22Rv1 (cell line): ENCODE results near the gene COL9A3.

Experiments used
- ZFX ChIP-seq: fragments of 450-650 bp; IDR thresholded peaks from 2 replicates; pipeline ENCODE4 v1.6.1; 2017; ENCODE audit warnings: antibody characterized with exemption, borderline replicate concordance
- TF ChIP-seq, protein P1 (sequence below): fragments of 450-650 bp; IDR thresholded peaks from 2 replicates; pipeline ENCODE4 v1.5.1; 2017; ENCODE audit warnings: mild to moderate bottlenecking

DNA sequence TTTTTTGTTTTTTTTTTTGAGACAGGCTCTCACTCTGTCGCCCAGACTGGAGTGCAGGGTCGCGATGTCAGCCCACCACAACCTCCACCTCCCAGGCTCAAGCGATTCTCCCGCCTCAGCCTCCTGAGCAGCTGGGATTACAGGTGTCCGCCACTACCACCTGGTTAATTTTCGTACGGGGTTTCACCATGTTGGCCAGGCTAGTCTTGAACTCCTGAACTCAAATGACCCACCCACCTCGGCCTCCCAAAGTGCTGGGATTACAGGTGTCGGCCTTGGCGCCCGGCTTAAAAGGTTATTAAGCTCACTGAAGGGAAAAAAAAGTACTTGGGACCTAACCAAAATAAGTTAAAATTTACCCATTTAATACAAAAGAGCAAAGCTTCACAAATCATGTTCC lies 42.9 kb downstream of the COL9A3 start:
- TF ChIP-seq, protein P1, sequence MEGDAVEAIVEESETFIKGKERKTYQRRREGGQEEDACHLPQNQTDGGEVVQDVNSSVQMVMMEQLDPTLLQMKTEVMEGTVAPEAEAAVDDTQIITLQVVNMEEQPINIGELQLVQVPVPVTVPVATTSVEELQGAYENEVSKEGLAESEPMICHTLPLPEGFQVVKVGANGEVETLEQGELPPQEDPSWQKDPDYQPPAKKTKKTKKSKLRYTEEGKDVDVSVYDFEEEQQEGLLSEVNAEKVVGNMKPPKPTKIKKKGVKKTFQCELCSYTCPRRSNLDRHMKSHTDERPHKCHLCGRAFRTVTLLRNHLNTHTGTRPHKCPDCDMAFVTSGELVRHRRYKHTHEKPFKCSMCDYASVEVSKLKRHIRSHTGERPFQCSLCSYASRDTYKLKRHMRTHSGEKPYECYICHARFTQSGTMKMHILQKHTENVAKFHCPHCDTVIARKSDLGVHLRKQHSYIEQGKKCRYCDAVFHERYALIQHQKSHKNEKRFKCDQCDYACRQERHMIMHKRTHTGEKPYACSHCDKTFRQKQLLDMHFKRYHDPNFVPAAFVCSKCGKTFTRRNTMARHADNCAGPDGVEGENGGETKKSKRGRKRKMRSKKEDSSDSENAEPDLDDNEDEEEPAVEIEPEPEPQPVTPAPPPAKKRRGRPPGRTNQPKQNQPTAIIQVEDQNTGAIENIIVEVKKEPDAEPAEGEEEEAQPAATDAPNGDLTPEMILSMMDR: no peak
- TF ChIP-seq ZFX: no peak
